ENCODE results near the gene SHISA6.

DNA sequence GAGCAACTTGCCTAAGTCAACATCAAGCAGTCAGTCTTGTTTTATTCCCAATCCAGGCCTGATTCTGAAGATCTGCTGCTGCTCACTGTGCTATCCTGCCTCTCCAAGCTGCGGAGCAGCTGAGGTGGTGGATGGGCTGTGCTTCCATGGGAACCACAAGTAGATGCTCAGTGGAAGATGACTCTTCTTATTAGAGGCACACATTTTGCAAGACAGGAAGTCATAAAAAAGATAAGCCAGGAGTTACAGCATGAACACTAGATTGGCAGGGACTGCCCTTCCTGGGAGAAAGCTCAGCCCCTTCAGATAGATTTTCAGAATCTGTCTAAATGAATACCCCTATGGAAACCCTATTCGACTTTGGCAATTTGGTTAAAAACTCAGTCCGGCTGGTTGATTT lies 143.1 kb downstream of the SHISA6 start:
- no peak for TF ChIP-seq POLR2A (IDR thresholded peaks at IDR 0.05)
- TF ChIP-seq, protein P1, sequence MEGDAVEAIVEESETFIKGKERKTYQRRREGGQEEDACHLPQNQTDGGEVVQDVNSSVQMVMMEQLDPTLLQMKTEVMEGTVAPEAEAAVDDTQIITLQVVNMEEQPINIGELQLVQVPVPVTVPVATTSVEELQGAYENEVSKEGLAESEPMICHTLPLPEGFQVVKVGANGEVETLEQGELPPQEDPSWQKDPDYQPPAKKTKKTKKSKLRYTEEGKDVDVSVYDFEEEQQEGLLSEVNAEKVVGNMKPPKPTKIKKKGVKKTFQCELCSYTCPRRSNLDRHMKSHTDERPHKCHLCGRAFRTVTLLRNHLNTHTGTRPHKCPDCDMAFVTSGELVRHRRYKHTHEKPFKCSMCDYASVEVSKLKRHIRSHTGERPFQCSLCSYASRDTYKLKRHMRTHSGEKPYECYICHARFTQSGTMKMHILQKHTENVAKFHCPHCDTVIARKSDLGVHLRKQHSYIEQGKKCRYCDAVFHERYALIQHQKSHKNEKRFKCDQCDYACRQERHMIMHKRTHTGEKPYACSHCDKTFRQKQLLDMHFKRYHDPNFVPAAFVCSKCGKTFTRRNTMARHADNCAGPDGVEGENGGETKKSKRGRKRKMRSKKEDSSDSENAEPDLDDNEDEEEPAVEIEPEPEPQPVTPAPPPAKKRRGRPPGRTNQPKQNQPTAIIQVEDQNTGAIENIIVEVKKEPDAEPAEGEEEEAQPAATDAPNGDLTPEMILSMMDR (IDR thresholded peaks at IDR 0.05), result no peak
